RCC 7860 (cell line): Measurements from ENCODE around the gene KIAA1755.
"Not testable (repeated sequence)": the region's sequence is repeated elsewhere in the genome, so short reads cannot be mapped to it uniquely, and the experiment has no call there.

ENCODE experiments used
- DNase-seq: peaks from one replicate; pipeline ENCODE4 v3.0.0-alpha.2; 2015; ENCODE audit warnings: low spot score
- FAIRE-seq: peaks from 2 replicates; lab custom pipeline; 2012; peaks lifted over from hg19 to GRCh38; lab: Jason Lieb, UNC

Gene KIAA1755

DNA sequence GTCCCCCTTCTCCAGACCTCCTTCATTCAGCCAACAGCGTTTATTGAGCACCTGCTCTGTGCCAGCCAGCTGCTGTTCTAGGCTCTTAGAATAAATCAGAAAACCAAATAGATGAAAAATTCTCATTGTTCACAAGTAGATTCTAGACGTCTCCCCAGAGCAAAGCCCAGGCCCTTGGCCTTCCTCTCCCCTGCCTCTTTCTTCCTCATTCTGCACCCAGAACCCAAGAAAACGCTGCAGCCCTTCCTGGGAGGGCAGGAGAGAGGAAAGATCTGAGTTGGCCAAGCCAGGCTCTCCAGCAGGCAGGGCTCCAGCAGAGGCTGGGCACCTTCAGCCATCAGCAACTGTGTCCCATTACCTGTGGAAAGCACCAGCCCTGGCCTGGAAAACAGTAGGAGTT, 31.4 kb upstream of the KIAA1755 start:
- FAIRE-seq (no peak), DNase-seq (no peak)

DNA sequence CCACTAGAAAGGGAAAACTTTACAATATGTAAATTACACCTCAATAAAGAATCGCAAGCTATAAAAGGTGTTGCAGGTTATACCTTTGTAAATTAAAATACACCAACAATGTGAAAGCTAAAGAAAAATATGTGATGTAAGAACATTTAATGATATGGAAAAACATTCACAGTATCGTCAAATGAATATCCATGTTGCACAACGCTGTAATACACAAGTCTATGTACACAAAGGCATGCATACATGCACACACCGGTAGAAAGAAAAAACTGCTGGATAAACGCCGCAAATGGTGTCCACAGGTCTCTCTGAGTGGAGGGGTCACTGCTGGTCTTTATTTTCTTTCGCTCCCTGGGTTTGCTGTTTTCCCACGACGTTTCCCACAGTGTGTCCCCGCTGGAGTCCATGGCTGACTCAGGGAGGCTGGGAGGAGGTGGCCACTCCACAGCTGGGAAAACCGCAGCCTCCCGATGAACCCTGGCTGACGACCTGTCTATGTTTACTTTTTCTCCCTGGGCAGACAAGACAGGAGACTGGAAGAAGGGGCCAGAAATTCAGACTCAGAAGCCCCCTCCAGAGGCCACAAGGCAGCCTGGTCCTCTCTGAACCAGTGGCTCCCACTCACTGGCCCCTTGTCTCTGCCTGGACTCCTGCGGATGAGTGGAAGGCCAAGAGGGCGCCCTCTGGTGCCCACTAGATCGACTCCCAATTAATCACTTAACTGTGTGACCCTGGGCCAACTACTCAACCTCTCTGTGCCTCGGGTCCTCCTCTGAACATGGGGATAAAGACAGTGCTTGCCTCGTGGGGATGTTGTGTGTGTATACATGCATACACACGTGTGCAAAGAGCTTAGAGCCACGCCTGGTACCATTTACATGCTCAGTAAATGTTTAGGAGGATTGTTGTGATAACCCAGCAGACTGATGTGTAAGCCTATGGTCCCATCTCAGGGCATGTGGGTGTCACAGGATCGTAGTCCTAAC, 30.6 kb upstream of the KIAA1755 start:
- FAIRE-seq (peak; percentile 91), DNase-seq (peak; percentile 90)

DNA sequence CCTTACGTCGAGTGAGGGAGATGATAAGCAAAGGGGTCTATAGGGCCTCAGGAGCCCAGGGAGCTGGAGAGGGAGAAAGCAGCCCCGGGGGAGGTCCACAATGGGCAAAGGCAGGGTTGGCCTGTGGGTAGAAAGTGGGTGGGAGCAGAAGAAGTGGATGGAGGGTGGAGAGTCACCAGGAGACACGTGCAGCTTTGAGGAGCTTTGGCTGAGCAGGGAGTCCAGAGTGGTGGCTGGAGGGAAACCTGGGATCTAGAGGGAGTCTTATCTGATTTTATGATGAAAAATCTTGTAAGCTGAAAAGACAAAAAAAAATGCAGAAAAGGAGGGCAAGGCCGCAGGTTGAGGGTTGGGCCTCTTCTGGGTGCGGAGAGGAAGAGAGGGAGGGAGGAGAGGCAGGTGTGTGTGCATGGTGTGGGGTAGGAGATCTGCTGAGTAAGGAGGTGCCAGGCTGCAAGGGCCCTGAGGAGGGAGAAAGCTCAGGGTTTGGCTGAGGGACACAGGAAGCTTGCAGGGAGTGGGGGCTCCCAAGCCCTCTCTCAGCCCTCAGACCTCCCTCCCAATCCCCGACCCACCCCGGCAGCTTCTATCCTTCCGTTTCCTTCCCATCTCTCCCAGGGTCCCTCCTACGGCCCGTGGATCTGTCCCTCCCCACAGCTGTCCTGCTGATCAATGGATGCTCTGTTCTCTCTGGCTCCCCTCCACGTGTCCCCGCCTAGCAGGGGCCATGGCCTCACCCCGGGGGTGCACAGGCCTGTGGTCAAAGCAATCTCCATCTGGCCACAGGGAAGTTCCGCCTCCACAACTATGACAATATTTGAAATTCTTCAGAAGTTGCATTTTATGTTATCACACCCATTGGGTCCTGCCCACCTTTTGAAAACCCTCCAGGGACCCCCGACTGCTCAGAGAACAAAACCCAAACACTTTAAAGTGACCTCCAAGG, 26.3 kb upstream of the KIAA1755 start:
- no peak for FAIRE-seq
- no peak for DNase-seq

DNA sequence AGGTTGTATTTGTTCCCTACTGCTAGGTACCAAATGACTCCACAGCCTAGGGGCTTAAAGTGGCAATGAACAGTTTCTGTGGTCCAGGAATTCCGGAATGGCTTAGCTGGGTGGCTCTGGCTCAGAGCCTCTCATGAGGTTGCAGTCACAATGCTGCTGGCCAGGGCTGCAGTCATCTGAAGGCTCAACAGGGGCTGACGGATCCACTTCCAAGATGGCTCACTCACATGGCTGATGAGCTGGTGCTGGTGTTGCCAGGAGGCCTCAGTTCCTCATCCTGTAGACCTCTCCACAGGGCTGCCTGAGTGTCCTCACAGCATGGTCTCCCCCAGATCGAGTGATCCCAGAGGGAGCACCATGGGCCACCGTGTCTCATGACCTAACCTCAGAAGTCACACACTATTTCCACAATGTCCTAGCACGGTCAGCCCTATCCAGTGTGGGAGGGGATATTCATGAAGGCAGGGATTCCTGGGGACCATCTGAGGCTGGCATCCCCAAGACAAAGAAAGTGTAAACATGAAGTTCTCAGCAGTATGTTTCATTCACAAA, 24.4 kb upstream of the KIAA1755 start:
- FAIRE-seq, result no peak

DNA sequence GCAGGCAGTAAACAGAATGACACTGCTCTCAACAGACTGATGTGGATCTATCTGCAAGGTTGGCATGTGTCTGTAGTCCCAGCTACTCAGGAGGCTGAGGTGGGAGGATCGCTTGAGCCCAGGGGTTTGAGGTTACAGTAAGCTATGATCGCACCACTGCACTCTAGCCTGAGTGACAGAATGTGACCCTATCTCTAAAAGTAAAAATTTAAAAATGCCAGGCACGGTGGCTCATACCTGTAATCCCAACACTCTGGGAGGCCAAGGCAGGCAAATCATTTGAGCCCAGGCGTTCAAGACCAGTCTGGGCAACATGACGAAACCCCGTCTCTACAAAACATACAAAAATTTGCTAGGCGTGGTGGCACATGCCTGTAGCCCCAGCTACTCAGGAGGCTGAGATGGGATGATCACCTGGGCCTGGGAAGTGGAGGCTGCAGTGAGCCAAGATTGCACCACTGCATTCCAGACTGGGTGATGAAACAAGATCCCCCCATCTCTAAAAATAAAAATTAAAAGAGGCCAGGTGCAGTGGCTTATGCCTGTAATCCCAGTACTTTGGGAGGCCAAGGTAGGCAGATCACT, 23.6 kb upstream of the KIAA1755 start:
- DNase-seq, FAIRE-seq: not testable (repeated sequence)

More for the DNA sequence above, 24.4 kb upstream of the KIAA1755 start:
- no peak for DNase-seq

DNA sequence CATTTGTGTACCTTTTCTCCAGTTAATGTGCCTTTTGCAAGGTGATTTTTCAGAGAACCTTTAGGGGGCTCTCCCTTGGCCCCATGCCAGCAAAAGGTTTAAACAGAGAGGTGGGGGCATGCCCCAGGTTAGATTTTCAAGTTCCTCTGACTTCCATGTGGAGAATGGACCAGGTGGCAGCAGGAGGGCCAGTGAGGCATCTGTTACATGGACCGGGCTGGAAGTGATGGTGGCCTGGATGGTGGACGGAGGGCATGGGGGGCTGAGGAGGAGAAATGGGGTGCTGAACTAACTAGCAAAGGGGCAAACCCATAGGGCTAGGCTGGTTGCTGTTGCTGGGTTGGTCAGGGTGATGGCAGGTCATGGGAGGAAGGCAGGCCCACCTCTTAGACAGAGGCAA, 22.7 kb upstream of the KIAA1755 start:
- DNase-seq, result no peak
- no peak for FAIRE-seq

DNA sequence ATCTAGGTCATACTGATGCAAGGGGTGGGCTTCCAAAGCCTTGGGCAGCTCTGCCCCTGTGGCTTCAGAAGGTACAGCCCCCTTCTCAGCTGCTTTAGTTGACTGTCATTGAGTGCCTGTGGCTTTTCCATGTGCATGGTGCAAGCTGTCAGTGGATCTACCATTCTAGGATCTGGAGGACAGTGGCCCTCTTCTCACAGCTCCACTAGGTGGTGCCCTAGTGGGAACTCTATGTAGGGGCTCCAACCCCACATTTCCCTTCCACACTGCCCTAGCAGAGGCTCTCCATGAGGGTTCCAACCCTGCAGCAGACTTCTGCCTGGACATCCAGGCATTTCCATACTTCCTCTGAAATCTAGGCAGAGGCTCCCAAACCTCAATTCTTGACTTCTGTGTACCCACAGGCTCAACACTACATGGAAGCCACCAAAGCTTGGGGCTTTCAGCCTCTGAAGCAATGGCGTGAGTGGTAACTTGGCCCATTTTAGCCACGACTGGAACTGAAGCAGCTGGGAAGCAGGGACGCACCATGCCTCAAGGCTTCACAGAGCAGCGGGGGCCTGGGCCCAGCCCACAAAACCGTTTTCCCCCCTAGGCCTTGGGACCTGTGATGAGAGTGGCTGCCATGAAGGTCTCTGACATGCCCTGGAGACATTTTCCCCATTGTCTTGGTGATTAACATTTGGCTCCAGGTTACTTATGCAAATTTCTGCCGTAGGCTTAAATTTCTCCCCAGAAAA, 20.8 kb upstream of the KIAA1755 start:
- FAIRE-seq, DNase-seq: not testable (repeated sequence)

DNA sequence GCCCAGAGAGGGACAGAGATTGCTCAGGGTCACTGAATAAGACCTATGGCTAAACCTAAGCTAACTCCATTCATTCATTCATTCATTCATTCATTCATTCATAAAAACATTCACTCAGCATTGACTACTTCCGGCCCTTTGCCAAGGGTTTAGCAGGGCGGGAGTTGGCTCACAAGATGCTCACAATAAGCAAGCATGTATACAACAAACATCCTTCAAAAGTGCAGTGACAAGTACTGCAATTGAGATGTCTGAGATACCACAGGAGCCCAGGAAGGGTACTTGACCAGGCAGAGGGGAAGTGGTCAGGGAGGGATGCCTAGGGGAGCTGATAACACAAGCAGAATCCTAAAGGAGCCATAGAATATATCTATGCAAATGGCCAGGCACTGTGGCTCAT, 18.2 kb upstream of the KIAA1755 start:
- no peak for DNase-seq
- no peak for FAIRE-seq

DNA sequence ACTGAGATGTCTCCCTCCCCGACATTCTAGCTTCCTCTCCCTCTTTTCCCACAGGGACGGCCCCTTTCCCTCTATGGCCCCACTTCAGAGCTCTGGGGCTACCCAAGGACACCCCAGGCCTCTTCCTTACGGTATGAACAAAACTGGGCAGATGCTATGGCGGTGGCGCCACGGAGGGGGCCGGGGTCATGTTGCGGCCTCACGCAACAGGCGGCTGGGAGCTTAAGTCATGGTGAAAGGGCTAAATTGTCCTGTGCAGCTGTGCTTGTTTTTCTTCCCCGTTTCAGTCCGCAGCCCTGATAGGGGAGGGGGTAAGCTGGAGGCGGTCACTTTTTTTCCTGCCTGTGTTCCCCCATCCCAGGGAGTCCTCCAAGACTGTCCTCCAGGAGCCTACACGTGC, 17.6 kb upstream of the KIAA1755 start:
- DNase-seq, result no peak
- no peak for FAIRE-seq

DNA sequence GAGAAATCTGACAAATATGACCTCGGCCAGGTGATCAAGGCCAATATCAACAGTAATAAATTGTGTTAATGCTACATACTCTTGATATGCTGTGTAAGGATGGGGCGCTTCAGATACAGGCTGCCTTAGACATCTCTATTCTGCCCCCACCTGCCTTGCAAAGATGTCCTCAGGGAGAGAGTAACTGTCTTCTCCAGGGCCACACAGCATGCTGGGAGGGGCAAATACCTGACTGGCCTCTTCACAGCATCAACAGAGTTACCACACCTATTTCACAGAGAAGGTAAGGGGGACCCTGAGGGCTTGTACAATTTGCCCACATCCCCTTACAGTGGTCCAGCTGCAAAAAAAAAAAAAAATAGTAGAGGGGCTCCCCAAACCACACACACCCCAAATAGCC, 17.2 kb upstream of the KIAA1755 start:
- FAIRE-seq (no peak), DNase-seq (no peak)

DNA sequence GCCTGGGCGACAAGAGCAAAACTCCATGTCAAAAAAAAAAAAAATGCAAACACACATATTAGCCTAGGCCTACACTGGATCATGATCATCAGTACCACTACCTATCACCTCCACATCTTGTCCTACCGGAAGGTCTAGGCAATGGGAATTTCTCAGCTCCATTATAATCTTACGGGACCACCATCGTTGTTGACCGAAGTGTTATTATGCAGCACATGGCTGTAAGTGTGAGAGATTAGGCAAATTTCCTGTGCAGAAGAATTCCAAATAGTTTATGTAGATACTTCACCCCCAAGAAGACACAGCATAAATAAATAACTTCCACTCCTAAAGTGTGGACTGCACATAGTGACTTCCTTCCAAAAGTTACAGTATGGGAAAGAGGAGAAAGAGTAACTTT, 16.8 kb upstream of the KIAA1755 start:
- no peak for FAIRE-seq
- DNase-seq, result no peak

DNA sequence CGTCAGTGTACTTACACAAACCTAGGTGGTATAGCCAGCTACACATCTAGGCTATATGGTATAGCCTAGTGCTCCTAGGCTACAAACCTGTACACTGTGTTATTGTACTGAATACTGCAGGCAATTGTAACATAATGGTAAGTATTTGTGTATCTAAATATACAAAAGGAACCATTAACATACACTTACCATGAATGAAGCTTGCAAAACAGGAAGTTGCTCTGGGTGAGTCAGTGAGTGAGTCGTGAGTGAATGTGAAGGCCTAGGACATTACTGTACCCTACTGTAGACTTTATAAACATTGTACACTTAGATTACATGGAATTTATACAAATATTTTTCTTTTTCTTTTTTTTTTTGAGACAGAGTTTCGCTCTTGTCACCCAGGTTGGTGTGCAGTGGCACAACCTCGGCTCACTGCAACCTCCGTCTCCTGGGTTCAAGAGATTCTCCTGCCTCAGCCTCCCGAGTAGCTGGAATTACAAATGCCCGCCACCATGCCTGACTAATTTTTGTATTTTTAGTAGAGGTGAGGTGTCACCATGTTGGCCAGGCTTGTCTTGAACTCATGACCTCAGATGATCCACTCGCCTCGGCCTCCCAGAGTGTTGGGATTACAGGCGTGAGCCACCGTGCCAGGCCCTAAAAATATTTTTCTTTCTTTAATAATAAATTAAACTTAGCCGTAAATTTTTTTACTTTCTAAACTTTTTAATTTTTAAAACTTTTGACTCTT, 15.4 kb upstream of the KIAA1755 start:
- FAIRE-seq, result peak; percentile 81
- DNase-seq, result peak; percentile 67

DNA sequence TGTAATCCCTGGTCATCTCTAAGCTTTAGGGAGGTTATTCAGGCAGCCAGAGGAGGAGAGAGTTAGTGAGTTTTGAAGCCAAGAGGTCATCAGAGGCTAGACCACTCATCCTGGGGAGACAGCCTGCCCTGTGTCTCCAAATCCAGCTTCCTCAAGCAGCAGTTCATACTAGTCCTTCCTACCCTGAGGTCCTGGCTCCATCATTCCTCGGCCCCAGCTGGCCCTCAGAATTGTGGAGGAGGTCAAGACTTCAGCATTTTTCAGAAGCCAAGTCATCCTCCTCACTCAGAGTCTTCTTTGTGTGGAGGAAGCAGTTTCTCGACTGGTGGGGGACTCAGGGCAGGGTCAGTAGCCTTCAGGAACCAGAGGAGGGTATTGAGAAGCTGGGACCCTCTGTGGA, 12.4 kb upstream of the KIAA1755 start:
- FAIRE-seq (no peak), DNase-seq (no peak)

DNA sequence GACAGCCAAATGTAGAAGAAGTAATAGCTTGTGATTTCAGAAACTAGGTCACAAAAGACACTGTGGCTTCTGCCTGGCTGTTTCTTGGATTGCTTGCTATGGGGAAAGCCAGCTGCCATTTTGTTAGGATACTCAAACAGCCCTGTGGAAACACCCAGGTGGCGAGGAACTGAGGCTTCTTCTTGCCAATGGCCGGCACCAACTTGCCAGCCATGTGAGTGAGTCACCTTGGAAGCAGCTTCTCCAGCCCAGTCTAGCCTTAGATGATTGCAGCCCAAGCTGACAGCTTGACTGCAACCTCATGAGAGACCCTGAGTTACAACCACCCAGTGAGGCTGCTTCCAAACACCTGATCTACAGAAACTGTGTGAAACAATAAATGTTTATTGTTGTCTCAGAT, 11.9 kb upstream of the KIAA1755 start:
- DNase-seq (no peak), FAIRE-seq (no peak)

DNA sequence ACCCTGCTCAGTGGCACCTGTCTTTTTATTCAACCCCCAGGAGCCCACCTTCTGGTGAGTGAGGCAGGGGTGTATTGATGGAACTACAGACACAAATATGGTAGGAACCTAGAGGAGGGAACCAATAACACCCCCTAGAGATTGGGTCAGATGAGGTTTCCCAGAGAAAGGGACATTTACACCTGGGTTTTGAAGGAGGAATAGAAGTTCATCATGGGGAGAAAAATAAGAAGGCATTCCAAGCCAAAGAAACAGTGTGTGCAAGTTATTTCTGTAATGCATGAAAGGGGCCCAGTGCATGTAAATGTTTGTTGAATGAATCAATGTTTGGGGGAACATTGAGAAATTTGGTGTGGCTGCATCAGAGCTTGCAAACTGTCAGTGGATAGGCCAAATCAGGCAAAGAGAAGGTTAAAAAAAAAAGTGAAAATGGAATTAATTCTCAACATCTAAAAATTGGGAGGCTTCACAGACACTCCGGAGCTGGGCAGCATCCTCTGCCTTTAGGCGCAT, 11.1 kb upstream of the KIAA1755 start:
- DNase-seq, result no peak
- no peak for FAIRE-seq

DNA sequence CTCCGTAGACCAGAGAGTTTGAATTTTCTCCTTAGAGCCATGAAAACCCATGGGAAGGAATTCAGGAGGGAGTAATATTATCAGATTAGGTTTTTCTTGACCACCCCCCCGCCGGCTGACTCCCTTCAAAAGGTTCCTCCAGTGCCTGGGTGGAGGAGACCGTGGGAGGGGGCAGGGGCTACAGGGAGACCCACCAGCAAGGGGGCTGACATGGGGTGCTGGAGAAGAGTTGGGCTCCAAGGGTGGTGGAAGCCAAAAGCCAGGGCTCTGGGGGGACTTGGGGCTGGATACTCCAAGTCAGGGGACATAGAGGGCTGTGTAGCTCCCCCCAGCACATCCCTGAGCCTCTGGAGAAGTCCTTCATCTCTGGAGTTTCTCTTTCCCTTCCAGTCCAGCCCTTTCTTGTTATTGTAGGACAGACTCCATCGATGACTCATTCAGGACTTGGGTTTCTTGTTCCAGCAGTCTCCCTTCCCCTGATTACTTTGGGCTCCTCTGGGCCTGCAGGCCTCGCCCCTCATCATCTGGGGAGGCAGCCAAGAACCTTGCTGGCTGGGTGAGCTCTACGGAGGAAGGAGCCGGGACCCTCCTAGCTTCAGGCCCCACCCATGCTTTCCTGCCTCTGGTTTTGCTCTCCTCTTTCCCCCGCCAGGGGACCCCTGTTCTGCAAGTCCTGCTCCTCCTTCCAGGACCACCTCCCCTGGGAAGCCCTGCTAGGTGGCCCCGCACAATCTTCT, 10.5 kb upstream of the KIAA1755 start:
- FAIRE-seq (no peak), DNase-seq (peak; percentile 65)

DNA sequence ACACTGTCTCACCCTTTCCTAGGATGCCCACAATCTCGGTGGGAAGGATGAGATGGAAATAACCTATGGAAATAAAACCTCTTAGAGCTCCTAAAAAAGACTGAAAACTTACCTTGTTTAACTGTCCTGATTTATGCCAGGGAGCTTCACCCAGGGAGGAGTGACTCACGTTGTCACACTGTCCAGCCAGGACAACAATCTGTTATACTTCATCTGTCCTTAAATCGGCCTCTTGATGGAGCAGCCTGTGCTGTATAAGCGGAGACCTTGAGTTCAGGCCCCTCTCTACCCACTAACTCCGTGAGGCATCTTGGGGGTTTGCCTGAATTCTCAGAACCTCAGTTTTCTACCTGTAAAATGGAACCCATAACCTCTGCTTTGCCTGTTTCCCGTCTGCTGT, 9.2 kb upstream of the KIAA1755 start:
- no peak for DNase-seq
- FAIRE-seq, result no peak

DNA sequence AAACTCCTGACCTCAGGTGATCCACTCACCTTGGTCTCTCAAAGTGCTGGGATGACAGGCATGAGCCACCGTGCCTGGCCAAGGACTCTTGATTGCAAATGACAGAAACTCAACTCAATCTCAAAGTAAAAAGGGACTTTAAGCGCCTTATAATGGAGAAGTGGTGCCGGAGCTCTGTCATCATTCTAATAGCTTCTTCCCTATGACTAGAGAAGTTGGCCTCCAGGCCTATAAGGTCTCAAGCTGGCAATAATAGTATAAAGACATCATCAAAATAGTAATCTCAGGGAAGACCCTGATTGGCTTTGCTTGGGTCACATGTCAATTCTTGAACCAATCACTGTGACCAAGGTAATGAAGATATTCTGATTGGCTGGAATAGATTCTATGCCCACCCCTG, 8.5 kb upstream of the KIAA1755 start:
- no peak for FAIRE-seq
- no peak for DNase-seq
